PFSK-1 (cell line): Measurements from ENCODE around the gene ARHGAP11A.

Source experiments
- FOXP2 ChIP-seq: optimal IDR thresholded peaks from 2 replicates; pipeline ENCODE3; 2011; ENCODE audit warnings: borderline replicate concordance, control low read depth, inconsistent platforms; ENCODE audit not compliant: insufficient read depth; ENCODE audit errors: extremely low read length, extremely low read depth
- POLR2AphosphoS5 ChIP-seq: IDR thresholded peaks from 2 replicates; pipeline ENCODE4 v1.6.1; 2012; ENCODE audit warnings: low read depth, mild to moderate bottlenecking, control low read depth, low read length, moderate library complexity
- REST ChIP-seq, 2 experiments: IDR thresholded peaks; 2 replicates each; pipeline versions ENCODE4 v1.6.1 to v1.8.0; 2011 to 2012; ENCODE audit warnings: low read depth in 2 of 2, low read length in 2 of 2, control low read depth in 1 of 2, inconsistent platforms in 1 of 2, mild to moderate bottlenecking in 1 of 2, moderate library complexity in 1 of 2; ENCODE audit not compliant: insufficient read depth in 1 of 2
- SIN3A ChIP-seq: IDR thresholded peaks from 2 replicates; pipeline ENCODE4 v1.6.1; 2012; ENCODE audit warnings: mild to moderate bottlenecking, low read length, moderate library complexity, borderline replicate concordance; ENCODE audit not compliant: insufficient read depth
- TAF1 ChIP-seq: IDR thresholded peaks from 2 replicates; pipeline ENCODE4 v1.6.1; 2012; ENCODE audit warnings: low read length, control low read depth, borderline replicate concordance; ENCODE audit not compliant: insufficient read depth

- no peak for TF ChIP-seq TAF1
- TF ChIP-seq FOXP2 = no peak
- TF ChIP-seq POLR2AphosphoS5 = no peak
- no peak for TF ChIP-seq SIN3A
- no peak for TF ChIP-seq REST (IDR thresholded peaks at IDR 0.05; ENCODE audit: insufficient read depth in 1 of 2, low read depth in 2 of 2, low read length in 2 of 2)
Observed at GRCh38 chr15:32643907-32644445, 28.7 kb downstream of the ARHGAP11A start.
